DOHH2 (cell line): Measurements from ENCODE around the gene SEPTIN7.
A peak's percentile ranks its signal among the peaks of the same experiment; 100 is the strongest.

ENCODE experiments used
- H3F3A ChIP-seq: fragments of 200-600 bp; sonication (generic), shearing (Covaris generic); 2 replicates; pipeline ENCODE4 v1.6.0; 2016; ENCODE audit warnings: antibody characterized with exemption, mild to moderate bottlenecking; ENCODE audit not compliant: control insufficient read depth, insufficient read depth
- H3K27ac ChIP-seq: fragments of 200-600 bp; sonication (generic); 2 replicates; pipeline ENCODE4 v1.5.1; 2014; ENCODE audit warnings: low read depth, mild to moderate bottlenecking, low read length, moderate library complexity
- H3K27me3 ChIP-seq: fragments of 200-600 bp; sonication (generic); 2 replicates; pipeline ENCODE4 v1.6.1; 2014; ENCODE audit warnings: mild to moderate bottlenecking, low read length, mixed read lengths; ENCODE audit not compliant: control insufficient read depth
- H3K36me3 ChIP-seq: fragments of 200-600 bp; sonication (generic); 2 replicates; pipeline ENCODE4 v1.6.1; 2014; ENCODE audit warnings: mild to moderate bottlenecking, low read length, moderate library complexity, mixed read lengths; ENCODE audit not compliant: control insufficient read depth
- H3K4me1 ChIP-seq: fragments of 200-600 bp; sonication (generic); 2 replicates; pipeline ENCODE4 v1.6.1; 2014; ENCODE audit warnings: mild to moderate bottlenecking, low read length, mixed read lengths; ENCODE audit not compliant: control insufficient read depth
- H3K4me2 ChIP-seq: fragments of 200-600 bp; sonication (generic); 2 replicates; pipeline ENCODE4 v1.6.0; 2014; ENCODE audit warnings: mild to moderate bottlenecking, low read length, moderate library complexity
- H3K4me3 ChIP-seq: fragments of 200-600 bp; sonication (generic); 2 replicates; pipeline ENCODE4 v1.5.1; 2014; ENCODE audit warnings: mild to moderate bottlenecking, low read length, mixed read lengths
- H3K79me2 ChIP-seq: fragments of 200-600 bp; sonication (generic); 2 replicates; pipeline ENCODE4 v1.6.1; 2014; ENCODE audit warnings: mild to moderate bottlenecking, low read length, mixed read lengths; ENCODE audit not compliant: control insufficient read depth
- H3K9me2 ChIP-seq: fragments of 200-600 bp; sonication (generic); replicated peaks from 2 replicates; pipeline ENCODE4 v1.6.1; 2014; ENCODE audit warnings: mild to moderate bottlenecking, low read length, mixed read lengths; ENCODE audit not compliant: control insufficient read depth
- H3K9me3 ChIP-seq: fragments of 200-600 bp; sonication (generic); 2 replicates; pipeline ENCODE4 v1.6.1; 2014; ENCODE audit warnings: antibody characterized with exemption, low read length, mixed read lengths; ENCODE audit not compliant: control insufficient read depth, insufficient read depth
- H4K20me1 ChIP-seq: fragments of 200-600 bp; sonication (generic); 2 replicates; pipeline ENCODE4 v1.6.0; 2014; ENCODE audit warnings: low read depth, mild to moderate bottlenecking, antibody characterized with exemption, low read length, moderate library complexity; ENCODE audit not compliant: control insufficient read depth, insufficient read depth
- EZH2phosphoT487 ChIP-seq: fragments of 200-600 bp; sonication (generic); IDR thresholded peaks from 2 replicates; pipeline ENCODE4 v1.6.1; 2017; ENCODE audit warnings: borderline replicate concordance, mild to moderate bottlenecking, antibody characterized with exemption, low read length, moderate library complexity, mixed read lengths
- TF ChIP-seq, protein P1 (sequence below): fragments of 200-600 bp; sonication (generic); IDR thresholded peaks from one replicate; pipeline ENCODE4 v1.5.1; 2014; ENCODE audit warnings: antibody characterized with exemption, mild to moderate bottlenecking, low read depth, low read length; ENCODE audit not compliant: poor library complexity, severe bottlenecking

Gene SEPTIN7

GRCh38 chr7:35849158-35849831, 48.4 kb downstream of the SEPTIN7 start:
- H3K27ac ChIP-seq: no peak overlapping the region
- H3K27me3 ChIP-seq: no peaks in the 10 kb centered on the region
- peaks cover 96% of the 10 kb centered on the region for H3K79me2 ChIP-seq
- no peaks in the 10 kb centered on the region for H3K9me2 ChIP-seq
- no peak for TF ChIP-seq EZH2phosphoT487
- TF ChIP-seq, protein P1, sequence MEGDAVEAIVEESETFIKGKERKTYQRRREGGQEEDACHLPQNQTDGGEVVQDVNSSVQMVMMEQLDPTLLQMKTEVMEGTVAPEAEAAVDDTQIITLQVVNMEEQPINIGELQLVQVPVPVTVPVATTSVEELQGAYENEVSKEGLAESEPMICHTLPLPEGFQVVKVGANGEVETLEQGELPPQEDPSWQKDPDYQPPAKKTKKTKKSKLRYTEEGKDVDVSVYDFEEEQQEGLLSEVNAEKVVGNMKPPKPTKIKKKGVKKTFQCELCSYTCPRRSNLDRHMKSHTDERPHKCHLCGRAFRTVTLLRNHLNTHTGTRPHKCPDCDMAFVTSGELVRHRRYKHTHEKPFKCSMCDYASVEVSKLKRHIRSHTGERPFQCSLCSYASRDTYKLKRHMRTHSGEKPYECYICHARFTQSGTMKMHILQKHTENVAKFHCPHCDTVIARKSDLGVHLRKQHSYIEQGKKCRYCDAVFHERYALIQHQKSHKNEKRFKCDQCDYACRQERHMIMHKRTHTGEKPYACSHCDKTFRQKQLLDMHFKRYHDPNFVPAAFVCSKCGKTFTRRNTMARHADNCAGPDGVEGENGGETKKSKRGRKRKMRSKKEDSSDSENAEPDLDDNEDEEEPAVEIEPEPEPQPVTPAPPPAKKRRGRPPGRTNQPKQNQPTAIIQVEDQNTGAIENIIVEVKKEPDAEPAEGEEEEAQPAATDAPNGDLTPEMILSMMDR: peak; percentile 22
- no peaks in the 10 kb centered on the region for H3K4me1 ChIP-seq
- H4K20me1 ChIP-seq: peaks cover 5% of the 10 kb centered on the region; the same call in 1 of the 2 replicates
- H3K9me3 ChIP-seq: no peaks in the 10 kb centered on the region
- no peak overlapping the region for H3K4me3 ChIP-seq
- no peak overlapping the region for H3K4me2 ChIP-seq
- H3F3A ChIP-seq: no peaks in the 10 kb centered on the region
- peaks cover 90% of the 10 kb centered on the region for H3K36me3 ChIP-seq

- H3K4me1 ChIP-seq: no peaks in the 10 kb centered on the region
- H3K27ac ChIP-seq: no peak overlapping the region
- H3K36me3 ChIP-seq: peaks cover 86% of the 10 kb centered on the region
- TF ChIP-seq, protein P1: no peak
- no peak for TF ChIP-seq EZH2phosphoT487
- no peaks in the 10 kb centered on the region for H3K9me2 ChIP-seq
- peaks cover 95% of the 10 kb centered on the region for H3K79me2 ChIP-seq
- H3F3A ChIP-seq: no peaks in the 10 kb centered on the region
- H3K27me3 ChIP-seq: no peaks in the 10 kb centered on the region
- no peaks in the 10 kb centered on the region for H3K9me3 ChIP-seq
- H4K20me1 ChIP-seq: peaks cover 5% of the 10 kb centered on the region; the same call in 1 of the 2 replicates
- H3K4me2 ChIP-seq: no peak overlapping the region
- H3K4me3 ChIP-seq: no peak overlapping the region
These were observed 49.1 kb downstream of the SEPTIN7 start for GRCh38 chr7:35849954-35850353.
